ENCODE data around the gene SPECC1. TPM values are rescaled to one million over a fixed set of nuclear protein-coding genes. Genes with fewer than 3 reads are reported as not detected.

Gene SPECC1
- polyA plus RNA-seq, 1 of the 3 experiments (the other 2 are of a cell fraction), result 11.2 TPM

DNA sequence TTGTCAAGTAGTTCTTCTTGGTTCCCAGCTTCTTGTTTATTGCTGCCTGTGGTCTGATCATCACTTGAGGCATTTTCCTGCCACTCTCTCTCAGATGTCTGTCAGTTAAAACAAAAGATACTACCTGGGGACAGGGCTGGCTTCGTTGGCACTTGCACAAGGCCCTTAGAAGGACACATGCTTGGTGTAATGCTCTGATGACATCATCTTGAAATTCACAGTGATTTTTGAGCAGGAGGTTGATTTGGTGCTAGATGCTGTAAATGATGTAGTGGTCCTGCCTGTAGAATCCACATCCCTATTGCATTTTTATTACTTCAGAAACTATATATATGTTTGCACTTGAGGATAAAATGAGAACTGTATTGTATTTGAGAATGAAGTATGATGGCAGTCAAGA is 247.8 kb downstream of the SPECC1 start (continued):
- TF ChIP-seq, protein P1, sequence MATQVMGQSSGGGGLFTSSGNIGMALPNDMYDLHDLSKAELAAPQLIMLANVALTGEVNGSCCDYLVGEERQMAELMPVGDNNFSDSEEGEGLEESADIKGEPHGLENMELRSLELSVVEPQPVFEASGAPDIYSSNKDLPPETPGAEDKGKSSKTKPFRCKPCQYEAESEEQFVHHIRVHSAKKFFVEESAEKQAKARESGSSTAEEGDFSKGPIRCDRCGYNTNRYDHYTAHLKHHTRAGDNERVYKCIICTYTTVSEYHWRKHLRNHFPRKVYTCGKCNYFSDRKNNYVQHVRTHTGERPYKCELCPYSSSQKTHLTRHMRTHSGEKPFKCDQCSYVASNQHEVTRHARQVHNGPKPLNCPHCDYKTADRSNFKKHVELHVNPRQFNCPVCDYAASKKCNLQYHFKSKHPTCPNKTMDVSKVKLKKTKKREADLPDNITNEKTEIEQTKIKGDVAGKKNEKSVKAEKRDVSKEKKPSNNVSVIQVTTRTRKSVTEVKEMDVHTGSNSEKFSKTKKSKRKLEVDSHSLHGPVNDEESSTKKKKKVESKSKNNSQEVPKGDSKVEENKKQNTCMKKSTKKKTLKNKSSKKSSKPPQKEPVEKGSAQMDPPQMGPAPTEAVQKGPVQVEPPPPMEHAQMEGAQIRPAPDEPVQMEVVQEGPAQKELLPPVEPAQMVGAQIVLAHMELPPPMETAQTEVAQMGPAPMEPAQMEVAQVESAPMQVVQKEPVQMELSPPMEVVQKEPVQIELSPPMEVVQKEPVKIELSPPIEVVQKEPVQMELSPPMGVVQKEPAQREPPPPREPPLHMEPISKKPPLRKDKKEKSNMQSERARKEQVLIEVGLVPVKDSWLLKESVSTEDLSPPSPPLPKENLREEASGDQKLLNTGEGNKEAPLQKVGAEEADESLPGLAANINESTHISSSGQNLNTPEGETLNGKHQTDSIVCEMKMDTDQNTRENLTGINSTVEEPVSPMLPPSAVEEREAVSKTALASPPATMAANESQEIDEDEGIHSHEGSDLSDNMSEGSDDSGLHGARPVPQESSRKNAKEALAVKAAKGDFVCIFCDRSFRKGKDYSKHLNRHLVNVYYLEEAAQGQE (IDR thresholded peaks at IDR 0.05; ENCODE audit: low read depth, low read length), result no peak
- TF ChIP-seq TCF12 (IDR thresholded peaks at IDR 0.05), result no peak
- TF ChIP-seq, protein P2, sequence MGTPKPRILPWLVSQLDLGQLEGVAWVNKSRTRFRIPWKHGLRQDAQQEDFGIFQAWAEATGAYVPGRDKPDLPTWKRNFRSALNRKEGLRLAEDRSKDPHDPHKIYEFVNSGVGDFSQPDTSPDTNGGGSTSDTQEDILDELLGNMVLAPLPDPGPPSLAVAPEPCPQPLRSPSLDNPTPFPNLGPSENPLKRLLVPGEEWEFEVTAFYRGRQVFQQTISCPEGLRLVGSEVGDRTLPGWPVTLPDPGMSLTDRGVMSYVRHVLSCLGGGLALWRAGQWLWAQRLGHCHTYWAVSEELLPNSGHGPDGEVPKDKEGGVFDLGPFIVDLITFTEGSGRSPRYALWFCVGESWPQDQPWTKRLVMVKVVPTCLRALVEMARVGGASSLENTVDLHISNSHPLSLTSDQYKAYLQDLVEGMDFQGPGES (IDR thresholded peaks at IDR 0.05; ENCODE audit: low read depth, low read length), result no peak

DNA sequence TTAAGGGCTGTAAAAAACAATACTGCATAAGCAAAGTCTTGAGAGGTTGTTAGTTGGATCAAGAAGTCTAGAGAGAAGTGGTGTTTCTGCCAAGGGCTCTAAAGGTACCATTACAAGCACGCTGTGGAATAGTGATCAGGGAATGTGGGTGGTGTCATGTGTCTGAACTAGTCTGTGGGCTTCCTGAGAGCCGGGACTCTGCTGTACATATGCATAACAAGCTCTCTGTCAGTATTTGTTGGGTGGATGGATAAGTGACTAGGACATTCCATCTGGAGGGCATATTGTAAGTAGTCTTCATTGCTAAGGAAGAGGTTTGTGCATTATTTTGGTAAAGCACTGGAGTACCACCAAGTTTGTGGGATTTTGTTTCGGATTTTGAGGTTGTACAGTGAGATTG is 248.6 kb downstream of the SPECC1 start:
- 85% methylated on average over 3 of the region's 3 CpGs for WGBS (ENCODE audit: low lambda C conversion rate)
- no peaks in the 10 kb centered on the region for H3K4me1 ChIP-seq (ENCODE audit: control insufficient read depth in 1 of 2, insufficient read depth in 2 of 2, low read depth in 1 of 2, low read length in 1 of 2)
- no peak overlapping the region for H3K4me3 ChIP-seq (ENCODE audit: low read depth in 2 of 2, low read length in 1 of 2)
- H3K9me2 ChIP-seq, result no peaks in the 10 kb centered on the region
- no peaks in the 10 kb centered on the region for H3K79me2 ChIP-seq (ENCODE audit: insufficient read depth)
- H3K36me3 ChIP-seq (replicated peaks in 1 of 2; ENCODE audit: control insufficient read depth in 1 of 2, insufficient read depth in 2 of 2, low read length in 1 of 2), result peaks cover 3 to 9% of the 10 kb centered on the region in 2 experiments
- no peaks in the 10 kb centered on the region for H3K9me3 ChIP-seq
- no peaks in the 10 kb centered on the region for H3K27me3 ChIP-seq (ENCODE audit: insufficient read depth)
- DNase-seq, result no peak
- TF ChIP-seq SMC3 (IDR thresholded peaks at IDR 0.05; ENCODE audit: low read depth, low read length), result no peak
- no peak for TF ChIP-seq CHD2 (IDR thresholded peaks at IDR 0.05; ENCODE audit: low read length, partially characterized antibody)
- TF ChIP-seq SIN3A (IDR thresholded peaks at IDR 0.05; ENCODE audit: borderline replicate concordance, low read depth, low read length), result no peak
- no peak for TF ChIP-seq GATA2 (CRISPR knock-in tag; IDR thresholded peaks at IDR 0.05)
- TF ChIP-seq POLR2AphosphoS5 (IDR thresholded peaks at IDR 0.05; ENCODE audit: low read depth, low read length), result no peak
- no peak for TF ChIP-seq RAD21 (IDR thresholded peaks at IDR 0.05; ENCODE audit: low read length)
- TF ChIP-seq, protein P3, sequence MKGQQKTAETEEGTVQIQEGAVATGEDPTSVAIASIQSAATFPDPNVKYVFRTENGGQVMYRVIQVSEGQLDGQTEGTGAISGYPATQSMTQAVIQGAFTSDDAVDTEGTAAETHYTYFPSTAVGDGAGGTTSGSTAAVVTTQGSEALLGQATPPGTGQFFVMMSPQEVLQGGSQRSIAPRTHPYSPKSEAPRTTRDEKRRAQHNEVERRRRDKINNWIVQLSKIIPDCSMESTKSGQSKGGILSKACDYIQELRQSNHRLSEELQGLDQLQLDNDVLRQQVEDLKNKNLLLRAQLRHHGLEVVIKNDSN (IDR thresholded peaks at IDR 0.05; ENCODE audit: borderline replicate concordance, low read depth), result no peak
- no peak for TF ChIP-seq ELF1 (IDR thresholded peaks at IDR 0.05)
- no peak for TF ChIP-seq RCOR1 (IDR thresholded peaks at IDR 0.05; ENCODE audit: low read length)
- TF ChIP-seq, protein P4, sequence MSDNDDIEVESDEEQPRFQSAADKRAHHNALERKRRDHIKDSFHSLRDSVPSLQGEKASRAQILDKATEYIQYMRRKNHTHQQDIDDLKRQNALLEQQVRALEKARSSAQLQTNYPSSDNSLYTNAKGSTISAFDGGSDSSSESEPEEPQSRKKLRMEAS (IDR thresholded peaks at IDR 0.05; ENCODE audit: low read depth), result no peak
- TF ChIP-seq YY1 (IDR thresholded peaks at IDR 0.05; ENCODE audit: low read depth), result no peak
- TF ChIP-seq, protein P2 (IDR thresholded peaks at IDR 0.05; ENCODE audit: low read depth, low read length), result no peak
- no peak for TF ChIP-seq TAF1 (IDR thresholded peaks at IDR 0.05; ENCODE audit: borderline replicate concordance, low read depth, low read length)
- TF ChIP-seq NRF1 (IDR thresholded peaks at IDR 0.05; ENCODE audit: low read depth, low read length), result no peak
- no peak for TF ChIP-seq RXRA (IDR thresholded peaks at IDR 0.05; ENCODE audit: borderline replicate concordance, low read depth)
- TF ChIP-seq JUND (IDR thresholded peaks at IDR 0.05), result no peak
- TF ChIP-seq MEF2A (IDR thresholded peaks at IDR 0.05; ENCODE audit: borderline replicate concordance, low read depth), result no peak
- TF ChIP-seq, protein P5, sequence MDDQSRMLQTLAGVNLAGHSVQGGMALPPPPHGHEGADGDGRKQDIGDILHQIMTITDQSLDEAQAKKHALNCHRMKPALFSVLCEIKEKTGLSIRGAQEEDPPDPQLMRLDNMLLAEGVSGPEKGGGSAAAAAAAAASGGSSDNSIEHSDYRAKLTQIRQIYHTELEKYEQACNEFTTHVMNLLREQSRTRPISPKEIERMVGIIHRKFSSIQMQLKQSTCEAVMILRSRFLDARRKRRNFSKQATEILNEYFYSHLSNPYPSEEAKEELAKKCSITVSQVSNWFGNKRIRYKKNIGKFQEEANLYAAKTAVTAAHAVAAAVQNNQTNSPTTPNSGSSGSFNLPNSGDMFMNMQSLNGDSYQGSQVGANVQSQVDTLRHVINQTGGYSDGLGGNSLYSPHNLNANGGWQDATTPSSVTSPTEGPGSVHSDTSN (IDR thresholded peaks at IDR 0.05), result no peak
- TF ChIP-seq, protein P6, sequence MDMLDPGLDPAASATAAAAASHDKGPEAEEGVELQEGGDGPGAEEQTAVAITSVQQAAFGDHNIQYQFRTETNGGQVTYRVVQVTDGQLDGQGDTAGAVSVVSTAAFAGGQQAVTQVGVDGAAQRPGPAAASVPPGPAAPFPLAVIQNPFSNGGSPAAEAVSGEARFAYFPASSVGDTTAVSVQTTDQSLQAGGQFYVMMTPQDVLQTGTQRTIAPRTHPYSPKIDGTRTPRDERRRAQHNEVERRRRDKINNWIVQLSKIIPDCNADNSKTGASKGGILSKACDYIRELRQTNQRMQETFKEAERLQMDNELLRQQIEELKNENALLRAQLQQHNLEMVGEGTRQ (IDR thresholded peaks at IDR 0.05; ENCODE audit: borderline replicate concordance, low read depth, low read length), result no peak
- TF ChIP-seq, protein P7, sequence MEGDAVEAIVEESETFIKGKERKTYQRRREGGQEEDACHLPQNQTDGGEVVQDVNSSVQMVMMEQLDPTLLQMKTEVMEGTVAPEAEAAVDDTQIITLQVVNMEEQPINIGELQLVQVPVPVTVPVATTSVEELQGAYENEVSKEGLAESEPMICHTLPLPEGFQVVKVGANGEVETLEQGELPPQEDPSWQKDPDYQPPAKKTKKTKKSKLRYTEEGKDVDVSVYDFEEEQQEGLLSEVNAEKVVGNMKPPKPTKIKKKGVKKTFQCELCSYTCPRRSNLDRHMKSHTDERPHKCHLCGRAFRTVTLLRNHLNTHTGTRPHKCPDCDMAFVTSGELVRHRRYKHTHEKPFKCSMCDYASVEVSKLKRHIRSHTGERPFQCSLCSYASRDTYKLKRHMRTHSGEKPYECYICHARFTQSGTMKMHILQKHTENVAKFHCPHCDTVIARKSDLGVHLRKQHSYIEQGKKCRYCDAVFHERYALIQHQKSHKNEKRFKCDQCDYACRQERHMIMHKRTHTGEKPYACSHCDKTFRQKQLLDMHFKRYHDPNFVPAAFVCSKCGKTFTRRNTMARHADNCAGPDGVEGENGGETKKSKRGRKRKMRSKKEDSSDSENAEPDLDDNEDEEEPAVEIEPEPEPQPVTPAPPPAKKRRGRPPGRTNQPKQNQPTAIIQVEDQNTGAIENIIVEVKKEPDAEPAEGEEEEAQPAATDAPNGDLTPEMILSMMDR (IDR thresholded peaks at IDR 0.05), result no peak
- no peak overlapping the region for H3K9ac ChIP-seq
- H4K20me1 ChIP-seq (ENCODE audit: insufficient read depth), result no peaks in the 10 kb centered on the region
- no peak overlapping the region for H3K27ac ChIP-seq (ENCODE audit: low read depth in 2 of 2, low read length in 1 of 2)
- ChIA-PET CTCF (interaction anchor here (2.4 kb wide), 1 partner anchor 31 kb away, joined by 7 read pairs; no protein-coding TSS in a partner anchor), POLR2A (no interaction called here)
- H3F3A ChIP-seq (replicated peaks; ENCODE audit: insufficient read depth), result no peaks in the 10 kb centered on the region
- no peak overlapping the region for H2AFZ ChIP-seq (ENCODE audit: low read depth)
- no peak overlapping the region for H3K4me2 ChIP-seq
